Liver (tissue), 9 donors: ENCODE measurements around the gene CTXN2. TPM values are rescaled to one million over a fixed set of nuclear protein-coding genes. Genes with fewer than 3 reads are reported as not detected.

Experiments
- DNase-seq: peaks from one replicate; pipeline ENCODE4 v3.0.0-alpha.2; 2017; ENCODE audit warnings: low spot score
- H3K27ac ChIP-seq, 2 donors: one replicate each; pipeline ENCODE4 v1.7.0; 2013; ENCODE audit warnings: inconsistent platforms in 2 of 2, low read length in 2 of 2, control low read depth in 1 of 2, low read depth in 1 of 2, mild to moderate bottlenecking in 1 of 2
- H3K27me3 ChIP-seq, 4 donors: one replicate each; pipeline versions ENCODE4 v1.6.1 to v1.7.0; 2013; ENCODE audit warnings: low read length in 3 of 4, inconsistent platforms in 1 of 4, mild to moderate bottlenecking in 1 of 4, moderate library complexity in 1 of 4; ENCODE audit not compliant: control insufficient read depth in 4 of 4, insufficient read depth in 4 of 4
- H3K36me3 ChIP-seq, 4 donors: one replicate each; pipeline versions ENCODE4 v1.6.1 to v1.7.0; 2013; ENCODE audit warnings: low read length in 3 of 4, mild to moderate bottlenecking in 3 of 4, low read depth in 1 of 4, moderate library complexity in 1 of 4; ENCODE audit not compliant: control insufficient read depth in 4 of 4, insufficient read depth in 3 of 4
- H3K4me1 ChIP-seq, 4 donors: one replicate each; pipeline versions ENCODE4 v1.6.1 to v1.7.0; 2013; ENCODE audit warnings: low read length in 3 of 4, mild to moderate bottlenecking in 3 of 4, moderate library complexity in 1 of 4; ENCODE audit not compliant: control insufficient read depth in 4 of 4, insufficient read depth in 4 of 4
- H3K4me3 ChIP-seq, 3 donors: one replicate each; pipeline versions ENCODE4 v1.6.1 to v1.7.0; 2013; ENCODE audit warnings: low read length in 3 of 3, control low read depth in 1 of 3, low read depth in 1 of 3, mild to moderate bottlenecking in 1 of 3
- H3K9ac ChIP-seq, 2 donors: one replicate each; pipeline ENCODE4 v1.7.0; 2013; ENCODE audit warnings: low read length in 2 of 2, mild to moderate bottlenecking in 2 of 2, moderate library complexity in 2 of 2, control low read depth in 1 of 2, low read depth in 1 of 2
- H3K9me3 ChIP-seq, 4 donors: one replicate each; pipeline versions ENCODE4 v1.6.1 to v1.7.0; 2013; ENCODE audit warnings: low read length in 3 of 4; ENCODE audit not compliant: control insufficient read depth in 4 of 4
- CTCF ChIP-seq: fragments of 150-350 bp; IDR thresholded peaks from 2 replicates; pipeline ENCODE4 v1.5.1; 2017; ENCODE audit warnings: improper control_type of control experiment, low read depth, low read length; ENCODE audit not compliant: missing input control
- EGR1 ChIP-seq, 2 donors: IDR thresholded peaks; 2 replicates each; pipeline ENCODE4 v1.6.1; 2016 to 2018; ENCODE audit warnings: antibody characterized with exemption in 2 of 2, low read depth in 2 of 2
- FOXA1 ChIP-seq: IDR thresholded peaks from 2 replicates; pipeline ENCODE4 v1.6.1; 2016; ENCODE audit warnings: antibody characterized with exemption
- FOXA2 ChIP-seq: IDR thresholded peaks from 2 replicates; pipeline ENCODE4 v1.6.1; 2016; ENCODE audit warnings: antibody characterized with exemption
- GABPA ChIP-seq, 2 donors: IDR thresholded peaks in 1 of 2; conservative IDR thresholded peaks in 1 of 2; 2 replicates each; pipeline ENCODE4 v1.6.1; 2016; ENCODE audit warnings: antibody characterized with exemption in 2 of 2, mild to moderate bottlenecking in 1 of 2, moderate library complexity in 1 of 2
- HNF4A ChIP-seq, 2 donors: conservative IDR thresholded peaks; 2 replicates each; pipeline ENCODE4 v1.6.1; 2016; ENCODE audit warnings: antibody characterized with exemption in 2 of 2, mild to moderate bottlenecking in 2 of 2
- HNF4G ChIP-seq: IDR thresholded peaks from 2 replicates; pipeline ENCODE4 v1.6.1; 2016; ENCODE audit warnings: antibody characterized with exemption
- JUND ChIP-seq, 2 donors: IDR thresholded peaks; 2 replicates each; pipeline ENCODE4 v1.6.1; 2016; ENCODE audit warnings: antibody characterized with exemption in 2 of 2
- MAX ChIP-seq: IDR thresholded peaks from 2 replicates; pipeline ENCODE4 v1.6.1; 2016; ENCODE audit warnings: antibody characterized with exemption
- NR2F2 ChIP-seq: IDR thresholded peaks from 2 replicates; pipeline ENCODE4 v1.6.1; 2016; ENCODE audit warnings: antibody characterized with exemption
- RAD21 ChIP-seq, 2 donors: IDR thresholded peaks; 2 replicates each; pipeline ENCODE4 v1.6.1; 2016; ENCODE audit warnings: antibody characterized with exemption in 2 of 2, mild to moderate bottlenecking in 2 of 2
- RXRA ChIP-seq, 2 donors: IDR thresholded peaks; 2 replicates each; pipeline ENCODE4 v1.6.1; 2017 to 2018; ENCODE audit warnings: antibody characterized with exemption in 2 of 2, mild to moderate bottlenecking in 1 of 2
- SP1 ChIP-seq: IDR thresholded peaks from 2 replicates; pipeline ENCODE4 v1.6.1; 2018; ENCODE audit warnings: antibody characterized with exemption, mild to moderate bottlenecking
- TAF1 ChIP-seq: conservative IDR thresholded peaks from 2 replicates; pipeline ENCODE4 v1.6.1; 2016; ENCODE audit warnings: antibody characterized with exemption, mild to moderate bottlenecking
- YY1 ChIP-seq: IDR thresholded peaks from 2 replicates; pipeline ENCODE4 v1.6.1; 2016; ENCODE audit warnings: antibody characterized with exemption, mild to moderate bottlenecking
- ZBTB33 ChIP-seq: IDR thresholded peaks from 2 replicates; pipeline ENCODE4 v1.6.1; 2016; ENCODE audit warnings: antibody characterized with exemption
- WGBS: extraction: QIAGEN DNeasy Blood & Tissue Kit; methylation state at CpG from one replicate; pipeline ENCODE4 v1.1.7; 2013; 5-methylcytosine and 5-hydroxymethylcytosine counted together
- polyA plus RNA-seq, 2 donors: library from polyadenylated mRNA; stranded (reverse) in 1 of 2; unstranded in 1 of 2; fragments of 200-250 nt in 1 of 2; fragments of >200 nt in 1 of 2; fragmentation: Nextera tagmentation in 1 of 2; extraction: Ambion mirVana in 1 of 2; gene quantifications; one replicate each; pipeline versions ENCODE4 v1.2.1 to v1.2.3, GENCODE V29; 2013 to 2015
- total RNA-seq, 2 donors: library from RNA; depleted of rRNA; stranded (reverse); fragments of >200 nt; gene quantifications; one replicate each; pipeline ENCODE4 v1.2.3, GENCODE V29; 2014
- TF ChIP-seq, protein P1 (sequence below): IDR thresholded peaks from 2 replicates; pipeline ENCODE4 v1.6.1; 2016; ENCODE audit warnings: antibody characterized with exemption
- TF ChIP-seq, protein P2 (sequence below): IDR thresholded peaks from 2 replicates; pipeline ENCODE4 v1.6.1; 2016; ENCODE audit warnings: antibody characterized with exemption, mild to moderate bottlenecking
- donor health status: healthy.
- donor health status: healthy.
- donor health status: healthy.
- donor health status: healthy.
- donor health status: healthy.

Gene CTXN2
- total and polyA plus RNA-seq, 4 donors, result not detected

DNA sequence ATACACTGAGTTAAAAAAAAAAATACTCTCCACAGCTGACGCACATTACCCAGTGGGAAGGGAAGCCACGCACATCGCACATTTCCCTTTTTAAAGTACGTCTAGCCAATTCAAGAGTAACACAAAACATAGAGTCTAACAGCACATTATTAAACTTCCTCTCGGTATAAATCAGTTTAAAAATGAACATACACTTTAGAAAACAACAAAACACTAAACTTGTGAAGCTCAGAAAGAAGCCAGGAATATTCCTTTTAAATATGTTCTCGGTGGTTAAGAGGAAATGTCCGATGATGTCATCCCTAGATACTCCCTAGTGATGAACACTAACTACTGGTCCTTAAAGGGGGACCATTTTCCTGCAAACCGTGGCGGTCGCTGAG lies 14.1 kb upstream of the CTXN2 start (continued):
- TF ChIP-seq CTCF, result no peak
- no peak for TF ChIP-seq GABPA (IDR thresholded peaks at IDR 0.05 in 1 of 2, conservative IDR thresholded peaks at IDR 0.05 in 1 of 2)
- TF ChIP-seq RAD21 (IDR thresholded peaks at IDR 0.05), result no peak
- TF ChIP-seq NR2F2, result no peak
- TF ChIP-seq TAF1, result no peak
- TF ChIP-seq YY1, result no peak
- TF ChIP-seq MAX, result no peak
- TF ChIP-seq SP1, result no peak
- no peak for TF ChIP-seq EGR1 (IDR thresholded peaks at IDR 0.05; ENCODE audit: low read depth in 2 of 2)

DNA sequence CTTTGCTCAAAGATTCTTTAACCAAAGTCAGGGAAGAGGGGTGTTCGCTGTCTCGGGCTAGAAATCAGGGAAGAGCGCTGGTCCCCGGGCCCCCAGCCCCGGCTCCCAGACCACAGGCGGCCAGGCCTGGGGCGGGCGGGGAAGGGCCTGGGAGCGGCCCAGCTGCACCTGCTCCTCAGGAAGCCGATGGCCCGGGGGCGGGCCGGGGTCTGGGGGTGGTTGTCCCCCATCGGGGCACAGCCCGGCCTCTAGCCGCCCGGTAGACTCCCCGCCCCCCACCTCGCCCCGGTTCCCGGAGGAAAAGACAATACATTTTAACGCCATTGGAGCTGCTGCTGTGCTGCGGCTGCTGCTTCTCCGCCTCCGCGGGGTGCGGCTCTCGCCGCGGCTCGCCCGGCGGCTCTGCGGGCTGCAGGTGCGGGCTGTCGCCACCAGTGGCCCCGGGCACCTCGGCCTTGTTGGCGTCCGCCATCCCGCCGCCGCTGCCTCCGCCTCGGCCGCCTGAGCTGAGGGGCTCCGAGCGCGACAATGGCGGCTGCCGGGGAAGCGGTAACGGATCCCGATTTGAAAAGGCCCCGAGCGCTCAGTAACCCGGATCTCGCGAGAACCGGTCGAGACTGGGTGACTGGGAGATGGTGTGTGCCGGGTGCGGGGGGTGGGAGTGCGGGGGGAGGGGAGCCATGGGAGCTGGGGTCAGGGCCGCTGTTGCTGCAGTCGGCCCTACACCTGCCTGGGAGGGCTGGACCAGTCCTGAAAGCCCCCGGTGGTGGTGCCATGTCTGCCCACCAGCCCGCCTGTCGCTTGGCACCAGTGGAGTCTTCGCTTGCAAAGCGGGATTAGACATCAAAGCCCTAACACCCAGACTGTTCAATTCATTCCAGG lies 13.5 kb upstream of the CTXN2 start, which contains the start of gene MYEF2:
TSS of gene MYEF2 (minus strand) at position 530 of the 882 bp plus-strand sequence. CDS start at position 472, 58 bp downstream.
- no peak for TF ChIP-seq MAX
- TF ChIP-seq, protein P1, sequence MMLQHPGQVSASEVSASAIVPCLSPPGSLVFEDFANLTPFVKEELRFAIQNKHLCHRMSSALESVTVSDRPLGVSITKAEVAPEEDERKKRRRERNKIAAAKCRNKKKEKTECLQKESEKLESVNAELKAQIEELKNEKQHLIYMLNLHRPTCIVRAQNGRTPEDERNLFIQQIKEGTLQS, result no peak
- TF ChIP-seq RAD21 (IDR thresholded peaks at IDR 0.05), result no peak
- TF ChIP-seq FOXA2, result no peak
- TF ChIP-seq SP1, result no peak
- TF ChIP-seq TAF1, result no peak
- TF ChIP-seq YY1, result no peak
- TF ChIP-seq RXRA (IDR thresholded peaks at IDR 0.05), result no peak
- TF ChIP-seq ZBTB33, result no peak
- TF ChIP-seq FOXA1, result no peak
- no peak for TF ChIP-seq EGR1 (IDR thresholded peaks at IDR 0.05; ENCODE audit: low read depth in 2 of 2)
- no peak for TF ChIP-seq HNF4G
- TF ChIP-seq, protein P2, sequence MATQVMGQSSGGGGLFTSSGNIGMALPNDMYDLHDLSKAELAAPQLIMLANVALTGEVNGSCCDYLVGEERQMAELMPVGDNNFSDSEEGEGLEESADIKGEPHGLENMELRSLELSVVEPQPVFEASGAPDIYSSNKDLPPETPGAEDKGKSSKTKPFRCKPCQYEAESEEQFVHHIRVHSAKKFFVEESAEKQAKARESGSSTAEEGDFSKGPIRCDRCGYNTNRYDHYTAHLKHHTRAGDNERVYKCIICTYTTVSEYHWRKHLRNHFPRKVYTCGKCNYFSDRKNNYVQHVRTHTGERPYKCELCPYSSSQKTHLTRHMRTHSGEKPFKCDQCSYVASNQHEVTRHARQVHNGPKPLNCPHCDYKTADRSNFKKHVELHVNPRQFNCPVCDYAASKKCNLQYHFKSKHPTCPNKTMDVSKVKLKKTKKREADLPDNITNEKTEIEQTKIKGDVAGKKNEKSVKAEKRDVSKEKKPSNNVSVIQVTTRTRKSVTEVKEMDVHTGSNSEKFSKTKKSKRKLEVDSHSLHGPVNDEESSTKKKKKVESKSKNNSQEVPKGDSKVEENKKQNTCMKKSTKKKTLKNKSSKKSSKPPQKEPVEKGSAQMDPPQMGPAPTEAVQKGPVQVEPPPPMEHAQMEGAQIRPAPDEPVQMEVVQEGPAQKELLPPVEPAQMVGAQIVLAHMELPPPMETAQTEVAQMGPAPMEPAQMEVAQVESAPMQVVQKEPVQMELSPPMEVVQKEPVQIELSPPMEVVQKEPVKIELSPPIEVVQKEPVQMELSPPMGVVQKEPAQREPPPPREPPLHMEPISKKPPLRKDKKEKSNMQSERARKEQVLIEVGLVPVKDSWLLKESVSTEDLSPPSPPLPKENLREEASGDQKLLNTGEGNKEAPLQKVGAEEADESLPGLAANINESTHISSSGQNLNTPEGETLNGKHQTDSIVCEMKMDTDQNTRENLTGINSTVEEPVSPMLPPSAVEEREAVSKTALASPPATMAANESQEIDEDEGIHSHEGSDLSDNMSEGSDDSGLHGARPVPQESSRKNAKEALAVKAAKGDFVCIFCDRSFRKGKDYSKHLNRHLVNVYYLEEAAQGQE, result no peak
- no peak for TF ChIP-seq NR2F2
- no peak for TF ChIP-seq GABPA (IDR thresholded peaks at IDR 0.05 in 1 of 2, conservative IDR thresholded peaks at IDR 0.05 in 1 of 2)
- TF ChIP-seq JUND (IDR thresholded peaks at IDR 0.05), result no peak
- no peak for TF ChIP-seq CTCF
- no peak for TF ChIP-seq HNF4A (conservative IDR thresholded peaks at IDR 0.05)
- Histone ChIP-seq H3K36me3 (no peaks in the 10 kb centered on the region), H3K27me3 (peaks cover 0 to 6% (median 1%) of the 10 kb centered on the region in 4 donors), H3K9ac (no peak within 1 kb of the TSS), H3K27ac (no peak within 1 kb of the TSS), H3K4me1 (peaks cover 0 to 8% (median 0%) of the 10 kb centered on the region in 4 donors), H3K9me3 (no peaks in the 10 kb centered on the region), H3K4me3 (peak within 1 kb of the TSS in 2 of 3 donors; percentile 32 to 54)
- WGBS, result 4% methylated on average over 71 of the region's 71 CpGs
- peak; percentile 47 for DNase-seq
